Measurements from ENCODE around the gene FCN3. TPM values are rescaled to one million over a fixed set of nuclear protein-coding genes. Genes with fewer than 3 reads are reported as not detected.

Gene FCN3
- total and polyA plus RNA-seq, 2 experiments from 2014 or later, result not detected

GRCh38 chr1:27356619-27357280 is 17.9 kb downstream of the FCN3 start:
- H3K27ac ChIP-seq, result no peak overlapping the region
- H3K27me3 ChIP-seq, result no peaks in the 10 kb centered on the region
- no peak overlapping the region for H3K4me2 ChIP-seq
- H3K79me2 ChIP-seq, result no peaks in the 10 kb centered on the region
- WGBS (ENCODE audit: low lambda C conversion rate, missing lambda C conversion rate), result 90% methylated on average over 31 of the region's 37 CpGs
- peaks cover under 1% of the 10 kb centered on the region for H3K4me1 ChIP-seq (ENCODE audit: insufficient read depth)
- H3K9me3 ChIP-seq (ENCODE audit: low read depth), result no peaks in the 10 kb centered on the region
- H4K20me1 ChIP-seq (ENCODE audit: insufficient read depth, poor library complexity, severe bottlenecking), result no peaks in the 10 kb centered on the region
- DNase-seq (ENCODE audit: low spot score), result no peak
- no peak overlapping the region for H2AFZ ChIP-seq
- no peaks in the 10 kb centered on the region for H3K36me3 ChIP-seq (replicated peaks; ENCODE audit: insufficient read depth, low read depth)
- no peak overlapping the region for H3K4me3 ChIP-seq
- H3K9me2 ChIP-seq (replicated peaks; ENCODE audit: insufficient read depth), result no peaks in the 10 kb centered on the region
- TF ChIP-seq EZH2phosphoT487 (IDR thresholded peaks at IDR 0.05; ENCODE audit: low read depth, severe bottlenecking, unreplicated experiment) (no peak), EZH2 (IDR thresholded peaks at IDR 0.05; ENCODE audit: borderline replicate concordance) (no peak)
- TF ChIP-seq, protein P1, sequence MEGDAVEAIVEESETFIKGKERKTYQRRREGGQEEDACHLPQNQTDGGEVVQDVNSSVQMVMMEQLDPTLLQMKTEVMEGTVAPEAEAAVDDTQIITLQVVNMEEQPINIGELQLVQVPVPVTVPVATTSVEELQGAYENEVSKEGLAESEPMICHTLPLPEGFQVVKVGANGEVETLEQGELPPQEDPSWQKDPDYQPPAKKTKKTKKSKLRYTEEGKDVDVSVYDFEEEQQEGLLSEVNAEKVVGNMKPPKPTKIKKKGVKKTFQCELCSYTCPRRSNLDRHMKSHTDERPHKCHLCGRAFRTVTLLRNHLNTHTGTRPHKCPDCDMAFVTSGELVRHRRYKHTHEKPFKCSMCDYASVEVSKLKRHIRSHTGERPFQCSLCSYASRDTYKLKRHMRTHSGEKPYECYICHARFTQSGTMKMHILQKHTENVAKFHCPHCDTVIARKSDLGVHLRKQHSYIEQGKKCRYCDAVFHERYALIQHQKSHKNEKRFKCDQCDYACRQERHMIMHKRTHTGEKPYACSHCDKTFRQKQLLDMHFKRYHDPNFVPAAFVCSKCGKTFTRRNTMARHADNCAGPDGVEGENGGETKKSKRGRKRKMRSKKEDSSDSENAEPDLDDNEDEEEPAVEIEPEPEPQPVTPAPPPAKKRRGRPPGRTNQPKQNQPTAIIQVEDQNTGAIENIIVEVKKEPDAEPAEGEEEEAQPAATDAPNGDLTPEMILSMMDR (IDR thresholded peaks at IDR 0.05; ENCODE audit: poor library complexity), result no peak

DNA sequence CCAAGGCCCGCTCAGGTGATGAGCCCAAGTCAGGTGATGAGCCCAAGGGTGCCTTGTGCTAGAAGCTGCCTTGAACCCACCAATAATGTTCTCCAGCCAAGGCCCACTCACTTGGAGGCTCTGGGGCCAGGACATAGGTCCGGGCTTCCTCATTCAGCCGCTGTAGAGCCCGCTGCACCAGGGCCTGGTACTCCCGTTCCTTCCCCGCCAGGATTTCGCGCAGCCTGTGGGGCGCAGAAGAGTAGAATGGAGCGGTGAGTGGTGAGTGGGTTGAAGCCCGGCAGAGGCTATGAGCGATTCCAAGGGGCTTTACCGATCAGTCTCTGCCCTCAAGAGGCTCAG is 18.4 kb downstream of the FCN3 start:
- Histone ChIP-seq H3K4me2 (no peak overlapping the region), H3K9me3 (ENCODE audit: low read depth) (no peaks in the 10 kb centered on the region), H3K27me3 (no peaks in the 10 kb centered on the region), H3K27ac (no peak overlapping the region), H3K4me1 (ENCODE audit: insufficient read depth) (peaks cover 5% of the 10 kb centered on the region), H3K79me2 (no peaks in the 10 kb centered on the region), H3K9me2 (replicated peaks; ENCODE audit: insufficient read depth) (no peaks in the 10 kb centered on the region), H3K36me3 (replicated peaks; ENCODE audit: insufficient read depth, low read depth) (no peaks in the 10 kb centered on the region), H4K20me1 (ENCODE audit: insufficient read depth, poor library complexity, severe bottlenecking) (no peaks in the 10 kb centered on the region), H2AFZ (no peak overlapping the region), H3K4me3 (no peak overlapping the region)
- TF ChIP-seq EZH2 (IDR thresholded peaks at IDR 0.05; ENCODE audit: borderline replicate concordance) (no peak), EZH2phosphoT487 (IDR thresholded peaks at IDR 0.05; ENCODE audit: low read depth, severe bottlenecking, unreplicated experiment) (no peak)
- TF ChIP-seq, protein P1 (IDR thresholded peaks at IDR 0.05; ENCODE audit: poor library complexity), result no peak
- WGBS (ENCODE audit: low lambda C conversion rate, missing lambda C conversion rate), result 95% methylated on average over 13 of the region's 13 CpGs
- DNase-seq (ENCODE audit: low spot score), result no peak

DNA sequence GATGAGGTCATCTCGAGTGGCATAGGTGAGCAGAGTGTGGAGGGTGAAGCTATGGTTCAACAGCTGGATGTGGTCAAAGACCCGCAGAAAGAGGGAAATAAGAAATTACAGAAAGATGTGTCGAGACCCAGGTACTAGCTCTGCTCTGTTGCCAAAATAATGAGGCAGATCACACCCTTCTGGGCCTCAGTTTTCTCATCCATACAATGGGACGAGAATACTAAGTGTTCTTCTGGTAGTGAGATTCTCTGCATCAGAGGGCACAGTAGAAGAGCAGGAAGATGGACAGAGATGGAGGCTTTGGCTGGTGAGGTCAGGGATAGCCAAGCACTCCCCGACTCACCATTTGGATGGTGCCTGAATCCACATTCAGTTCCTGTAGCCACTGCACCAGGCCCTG is 18.9 kb downstream of the FCN3 start:
- Histone ChIP-seq H3K27me3 (no peaks in the 10 kb centered on the region), H4K20me1 (ENCODE audit: insufficient read depth, poor library complexity, severe bottlenecking) (no peaks in the 10 kb centered on the region), H3K4me3 (no peak overlapping the region), H3K9me2 (replicated peaks; ENCODE audit: insufficient read depth) (no peaks in the 10 kb centered on the region), H3K4me1 (ENCODE audit: insufficient read depth) (peaks cover 11% of the 10 kb centered on the region), H3K4me2 (no peak overlapping the region), H3K27ac (no peak overlapping the region), H3K9me3 (ENCODE audit: low read depth) (no peaks in the 10 kb centered on the region), H3K79me2 (no peaks in the 10 kb centered on the region), H3K36me3 (replicated peaks; ENCODE audit: insufficient read depth, low read depth) (no peaks in the 10 kb centered on the region), H2AFZ (no peak overlapping the region)
- 89% methylated on average over 5 of the region's 5 CpGs for WGBS (ENCODE audit: low lambda C conversion rate, missing lambda C conversion rate)
- no peak for TF ChIP-seq EZH2phosphoT487 (IDR thresholded peaks at IDR 0.05; ENCODE audit: low read depth, severe bottlenecking, unreplicated experiment)
- TF ChIP-seq, protein P1 (IDR thresholded peaks at IDR 0.05; ENCODE audit: poor library complexity), result no peak
- no peak for TF ChIP-seq EZH2 (IDR thresholded peaks at IDR 0.05; ENCODE audit: borderline replicate concordance)
- DNase-seq (ENCODE audit: low spot score), result no peak

Measured in hepatocyte (in vitro differentiated cells).